Activated naive CD4-positive, alpha-beta T cell treated with anti-CD3 and anti-CD28 coated beads, Interleukin-2, amount 50 U/mL, for 72 hours (primary cell): ENCODE data around the gene F2RL1. TPM values are rescaled to one million over a fixed set of nuclear protein-coding genes. Genes with fewer than 3 reads are reported as not detected.
A peak's percentile ranks its signal among the peaks of the same experiment; 100 is the strongest.
"Not testable (repeated sequence)": the region's sequence is repeated elsewhere in the genome, so short reads cannot be mapped to it uniquely, and the experiment has no call there.

ENCODE experiments used
- ATAC-seq, 2 donors: fragments of 150-1000 bp; cut with Tn5 transposase; 2 replicates each; pipeline ENCODE4 v1.10.0; 2021; ENCODE audit warnings: mild to moderate bottlenecking in 2 of 2, moderate library complexity in 2 of 2
- DNase-seq, 2 donors: peaks; one replicate each; pipeline ENCODE4 v3.0.0; 2021 to 2022; ENCODE audit warnings: low spot score in 2 of 2
- H3K27ac Mint-ChIP-seq, 2 donors: one replicate each; pipeline ENCODE4 v1.8.0; 2022; ENCODE audit warnings: mild to moderate bottlenecking in 2 of 2, mixed read lengths in 2 of 2
- H3K36me3 Mint-ChIP-seq, 2 donors: one replicate each; pipeline ENCODE4 v1.8.0; 2022; ENCODE audit warnings: mixed read lengths in 2 of 2
- H3K9me3 Mint-ChIP-seq, 2 donors: one replicate each; pipeline ENCODE4 v1.8.0; 2022; ENCODE audit warnings: mixed read lengths in 2 of 2
- total RNA-seq, 2 donors: library from RNA; stranded (reverse); gene quantifications; one replicate each; pipeline ENCODE4 v1.2.3, GENCODE V29; 2022

Gene F2RL1
- total RNA-seq, 2 donors from 2014 or later, result 0.46 to 2.0 TPM

- DNase-seq (no peak), ATAC-seq (no peak)
- Mint-ChIP-seq H3K27ac (no peak overlapping the region), H3K36me3 (no peaks in the 10 kb centered on the region), H3K9me3 (no peaks in the 10 kb centered on the region)
Observed at GRCh38 chr5:76800579-76800978, 18.3 kb upstream of the F2RL1 start.

DNA sequence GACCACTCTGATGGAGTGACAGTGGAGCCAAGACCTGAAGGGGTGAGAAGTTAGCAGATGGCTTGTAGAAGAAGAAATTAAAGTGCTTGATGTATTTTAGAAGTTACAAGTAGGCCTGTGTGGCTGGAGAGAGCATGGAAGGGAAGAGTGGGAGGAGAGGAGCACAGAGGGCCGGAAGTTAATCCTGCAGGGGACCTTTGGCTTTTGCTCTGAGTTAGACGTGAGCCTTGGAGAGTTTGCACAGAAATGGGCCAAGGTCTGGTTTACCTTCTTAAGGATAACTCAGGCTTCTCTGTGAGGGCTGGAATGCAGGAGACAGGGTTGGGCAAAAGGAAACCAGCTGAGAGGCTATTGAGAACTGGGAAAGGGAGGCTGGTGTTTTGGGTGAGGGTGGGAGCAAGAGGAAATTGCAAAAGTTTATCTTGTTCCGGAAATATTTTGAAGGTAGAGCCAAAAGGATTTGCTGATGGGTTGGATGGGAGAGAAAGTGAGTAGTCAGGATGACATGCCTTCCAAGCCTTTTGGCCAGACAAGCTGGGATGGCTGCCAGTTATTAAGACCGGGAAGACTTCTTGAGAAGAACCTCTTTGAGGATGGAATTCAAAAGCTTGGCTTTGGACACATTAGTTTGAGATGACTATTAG is 17.5 kb upstream of the F2RL1 start:
- no peak for ATAC-seq
- H3K9me3 Mint-ChIP-seq, result no peaks in the 10 kb centered on the region

GRCh38 chr5:76801803-76802195 is 17.0 kb upstream of the F2RL1 start:
- ATAC-seq, result no peak
- no peaks in the 10 kb centered on the region for H3K36me3 Mint-ChIP-seq
- H3K27ac Mint-ChIP-seq, result no peak overlapping the region
- no peak for DNase-seq
- no peaks in the 10 kb centered on the region for H3K9me3 Mint-ChIP-seq

More for the DNA sequence above, 17.5 kb upstream of the F2RL1 start:
- DNase-seq, result no peak
- Mint-ChIP-seq H3K36me3 (no peaks in the 10 kb centered on the region), H3K27ac (no peak overlapping the region)

DNA sequence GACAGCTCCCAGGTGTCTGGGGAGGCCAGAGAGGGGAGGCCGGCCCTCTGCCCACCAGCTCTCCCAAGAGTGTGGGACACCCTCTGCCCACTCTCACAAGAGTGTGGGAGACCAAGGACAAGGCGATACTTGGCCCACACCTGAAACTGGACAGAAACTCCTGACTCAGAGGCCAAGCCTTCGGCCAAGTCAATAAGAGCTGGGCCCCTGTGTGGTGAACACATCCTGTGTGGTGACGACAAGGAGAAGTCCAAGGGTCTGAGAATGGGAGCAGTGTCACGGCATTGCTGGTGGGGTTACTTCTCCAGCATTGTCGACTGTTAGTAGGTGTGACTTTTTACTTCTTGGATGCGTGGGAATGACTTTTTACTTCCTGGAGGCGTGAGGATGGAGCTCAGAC is 14.6 kb upstream of the F2RL1 start:
- DNase-seq (no peak), ATAC-seq (no peak)
- Mint-ChIP-seq H3K9me3 (no peaks in the 10 kb centered on the region), H3K27ac (no peak overlapping the region), H3K36me3 (no peaks in the 10 kb centered on the region)

- DNase-seq (no peak), ATAC-seq (peak; percentile 24 to 92)
- H3K36me3 Mint-ChIP-seq, result no peaks in the 10 kb centered on the region
- H3K9me3 Mint-ChIP-seq, result peaks cover 0 to 1% of the 10 kb centered on the region in 2 donors
- H3K27ac Mint-ChIP-seq, result no peak overlapping the region
Observed at GRCh38 chr5:76805821-76806505, 12.9 kb upstream of the F2RL1 start.

DNA sequence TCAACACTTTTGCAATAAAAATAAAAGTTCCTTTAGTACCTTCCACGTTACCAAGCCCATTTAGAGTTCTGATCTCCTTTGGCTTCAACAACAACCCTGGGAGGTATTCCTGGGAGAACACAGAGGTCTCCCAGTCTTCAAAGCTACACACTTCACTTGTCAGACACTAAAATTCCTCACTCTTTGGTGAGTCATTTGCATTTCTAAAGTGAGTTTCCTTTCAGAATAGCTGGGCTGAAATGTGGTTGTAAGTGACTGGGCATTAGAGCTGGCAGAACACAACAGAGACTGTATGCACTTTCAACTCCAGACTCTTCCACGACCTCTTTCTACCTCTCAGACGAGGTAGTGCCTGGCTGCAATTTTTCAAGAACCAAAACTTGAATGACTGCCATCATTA is 11.5 kb upstream of the F2RL1 start:
- no peak overlapping the region for H3K27ac Mint-ChIP-seq
- no peak for DNase-seq
- peaks cover 0 to 3% of the 10 kb centered on the region in 2 donors for H3K9me3 Mint-ChIP-seq
- no peaks in the 10 kb centered on the region for H3K36me3 Mint-ChIP-seq
- ATAC-seq, result no peak

DNA sequence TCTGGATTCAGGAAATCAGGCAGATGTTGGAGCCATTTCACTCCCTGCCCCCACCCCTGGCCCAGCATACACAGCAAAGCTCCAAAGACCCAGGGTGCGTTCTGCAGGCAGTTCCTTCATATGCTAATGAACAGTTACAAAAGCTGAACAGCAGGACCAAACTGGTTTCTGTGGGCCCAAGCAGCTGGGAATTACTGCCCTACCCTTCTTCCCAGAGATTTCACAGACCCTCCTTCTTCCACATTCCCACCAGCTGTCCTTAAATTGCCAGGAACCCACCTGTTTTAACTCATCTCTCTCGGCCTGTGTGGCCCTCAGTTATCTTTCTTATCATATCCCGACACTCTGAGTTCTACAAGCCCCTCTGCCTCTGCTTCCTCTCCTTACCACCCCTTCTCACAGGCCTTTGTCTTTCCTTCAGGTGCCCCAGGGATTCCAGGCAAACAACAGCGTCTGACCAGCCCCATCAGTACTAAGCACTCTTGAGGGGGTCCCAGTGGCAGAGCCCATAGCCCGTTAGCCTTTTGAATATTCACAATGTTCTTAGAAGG is 10.6 kb upstream of the F2RL1 start:
- ATAC-seq, result no peak
- H3K27ac Mint-ChIP-seq, result no peak overlapping the region
- peaks cover 0 to 3% of the 10 kb centered on the region in 2 donors for H3K9me3 Mint-ChIP-seq
- no peaks in the 10 kb centered on the region for H3K36me3 Mint-ChIP-seq
- DNase-seq, result no peak

GRCh38 chr5:76809141-76809540 is 9.7 kb upstream of the F2RL1 start:
- ATAC-seq (no peak), DNase-seq (no peak)
- Mint-ChIP-seq H3K36me3 (no peaks in the 10 kb centered on the region), H3K9me3 (peaks cover 0 to 3% of the 10 kb centered on the region in 2 donors), H3K27ac (no peak overlapping the region)

- DNase-seq, result no peak
- no peak for ATAC-seq
- no peaks in the 10 kb centered on the region for H3K36me3 Mint-ChIP-seq
- no peak overlapping the region for H3K27ac Mint-ChIP-seq
- peaks cover 0 to 3% of the 10 kb centered on the region in 2 donors for H3K9me3 Mint-ChIP-seq
Observed at GRCh38 chr5:76810236-76810635, 8.6 kb upstream of the F2RL1 start.

- DNase-seq (no peak), ATAC-seq (peak in 1 of 2 donors; percentile 31)
- Mint-ChIP-seq H3K36me3 (no peaks in the 10 kb centered on the region), H3K9me3 (peaks cover 0 to 3% of the 10 kb centered on the region in 2 donors), H3K27ac (no peak overlapping the region)
Observed at GRCh38 chr5:76811214-76811613, 7.6 kb upstream of the F2RL1 start.

- not testable (repeated sequence) for H3K9me3 Mint-ChIP-seq
Observed at GRCh38 chr5:76812209-76812608, 6.6 kb upstream of the F2RL1 start.

DNA sequence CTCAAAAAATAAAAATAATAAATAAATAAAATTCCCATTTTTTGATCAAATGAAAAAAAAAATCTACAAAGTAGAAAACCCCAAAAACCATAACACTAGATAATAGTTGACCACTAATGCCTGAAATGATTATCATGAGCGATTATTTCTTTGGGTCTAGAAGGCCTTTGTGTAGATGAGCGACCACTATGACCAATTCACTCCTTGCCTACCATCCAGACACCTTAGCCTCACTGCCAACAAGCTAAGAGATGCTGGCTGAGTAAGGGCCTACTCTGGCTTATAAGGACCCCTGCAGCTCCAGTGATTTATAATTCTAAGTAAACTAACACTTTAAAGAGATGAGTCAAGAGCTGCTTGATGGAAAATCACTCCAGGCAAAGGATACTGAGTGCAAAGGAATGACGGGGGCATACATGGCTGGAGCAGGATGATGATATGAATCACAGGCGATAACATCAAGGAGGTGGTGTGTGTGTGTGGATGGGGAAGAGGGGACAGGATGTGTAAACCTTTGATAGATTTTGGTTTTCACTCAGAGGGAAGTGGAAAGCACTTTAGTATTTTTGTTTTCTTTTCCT is 4.8 kb upstream of the F2RL1 start:
- H3K36me3 Mint-ChIP-seq, result no peaks in the 10 kb centered on the region
- H3K27ac Mint-ChIP-seq, result no peak overlapping the region
- H3K9me3 Mint-ChIP-seq, result peaks cover 0 to 3% of the 10 kb centered on the region in 2 donors
- ATAC-seq (no peak), DNase-seq (no peak)

More at GRCh38 chr5:76812209-76812608, 6.6 kb upstream of the F2RL1 start:
- not testable (repeated sequence) for DNase-seq, H3K36me3 Mint-ChIP-seq, ATAC-seq, H3K27ac Mint-ChIP-seq

DNA sequence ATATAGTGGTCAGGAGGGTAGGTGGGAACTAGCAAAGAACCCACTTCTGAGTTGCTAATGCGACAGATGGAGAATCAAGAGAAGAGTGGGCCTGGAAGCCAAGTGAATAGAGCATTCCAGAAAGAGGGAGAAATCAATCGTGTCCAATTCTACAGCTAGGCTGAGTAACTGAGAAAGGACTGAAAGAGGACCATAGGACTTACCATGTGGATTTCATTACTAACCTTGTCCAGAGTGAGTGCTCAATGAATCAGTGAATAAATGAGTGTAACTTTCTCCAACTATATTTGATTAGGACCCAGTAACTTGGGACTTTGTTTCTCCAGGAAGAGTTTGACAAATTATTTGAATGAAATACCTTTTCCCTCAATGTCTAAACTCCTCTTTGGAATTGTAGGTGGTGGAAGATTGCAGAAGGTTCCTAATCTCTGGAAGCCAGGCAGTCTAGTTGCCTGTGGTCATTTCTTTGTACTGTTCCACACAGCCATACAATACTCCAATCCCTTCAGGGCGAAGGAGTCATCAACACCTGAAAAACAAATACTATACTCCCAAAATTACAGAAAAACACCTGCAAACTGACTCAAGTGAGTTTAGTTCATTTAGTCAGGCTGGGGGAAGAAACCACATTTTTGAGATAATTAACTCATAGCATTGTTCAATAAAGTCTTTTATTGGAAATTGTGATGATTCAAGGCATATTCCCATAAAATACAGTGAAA is 2.6 kb upstream of the F2RL1 start:
- no peaks in the 10 kb centered on the region for H3K9me3 Mint-ChIP-seq
- H3K36me3 Mint-ChIP-seq, result no peaks in the 10 kb centered on the region
- ATAC-seq, result no peak
- no peak overlapping the region for H3K27ac Mint-ChIP-seq
- DNase-seq, result no peak

GRCh38 chr5:76819851-76820525 is 1.2 kb downstream of the F2RL1 start:
- ATAC-seq (no peak), DNase-seq (no peak)
- Mint-ChIP-seq H3K36me3 (no peaks in the 10 kb centered on the region), H3K27ac (no peak overlapping the region), H3K9me3 (no peaks in the 10 kb centered on the region)

DNA sequence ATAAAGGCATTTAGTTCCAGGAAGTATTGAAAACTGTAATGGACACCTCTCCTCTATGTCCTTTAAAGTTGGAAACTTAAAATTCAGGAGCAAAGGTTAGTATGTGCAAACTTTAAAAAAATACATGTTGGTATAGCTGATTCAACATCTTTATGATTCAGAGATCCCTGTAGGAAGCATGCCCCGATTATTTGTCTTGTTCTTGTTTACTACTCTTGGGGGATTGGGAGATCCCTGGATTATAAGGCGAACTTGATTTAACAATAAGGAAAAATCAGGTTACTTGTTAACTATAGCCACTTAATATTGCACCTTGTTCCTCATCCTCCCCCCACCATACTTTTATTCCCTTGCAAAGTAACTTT is 1.7 kb downstream of the F2RL1 start:
- Mint-ChIP-seq H3K36me3 (no peaks in the 10 kb centered on the region), H3K9me3 (no peaks in the 10 kb centered on the region), H3K27ac (no peak overlapping the region)
- DNase-seq, result no peak
- no peak for ATAC-seq

- Mint-ChIP-seq H3K9me3 (no peaks in the 10 kb centered on the region), H3K36me3 (no peaks in the 10 kb centered on the region), H3K27ac (no peak overlapping the region)
- no peak for DNase-seq
- ATAC-seq, result no peak
Observed at GRCh38 chr5:76821136-76821535, 2.3 kb downstream of the F2RL1 start.
